Loucy (cell line): ENCODE data around the gene MCF2L.

Experiments used
- H2AFZ ChIP-seq: fragments of 200-600 bp; sonication (generic); 2 replicates; pipeline ENCODE4 v1.6.0; 2016; ENCODE audit warnings: antibody characterized with exemption, mild to moderate bottlenecking, low read length, moderate library complexity
- H3F3A ChIP-seq: fragments of 200-600 bp; 2 replicates; pipeline ENCODE4 v1.6.0; 2016; ENCODE audit warnings: antibody characterized with exemption, low read depth, mild to moderate bottlenecking
- H3K27me3 ChIP-seq: fragments of 200-600 bp; sonication (generic); 2 replicates; pipeline ENCODE4 v1.6.1; 2014; ENCODE audit warnings: low read length, mild to moderate bottlenecking; ENCODE audit not compliant: insufficient read depth, poor library complexity, severe bottlenecking
- H3K36me3 ChIP-seq: fragments of 200-600 bp; sonication (generic); 2 replicates; pipeline ENCODE4 v1.6.1; 2016; ENCODE audit warnings: low read length; ENCODE audit not compliant: insufficient read depth
- H3K4me1 ChIP-seq: fragments of 200-600 bp; sonication (generic); 2 replicates; pipeline ENCODE4 v1.5.1; 2014; ENCODE audit warnings: low read length, mild to moderate bottlenecking; ENCODE audit not compliant: insufficient read depth, poor library complexity, severe bottlenecking
- H3K4me2 ChIP-seq: fragments of 200-600 bp; sonication (generic); 2 replicates; pipeline ENCODE4 v1.6.0; 2014; ENCODE audit warnings: antibody characterized with exemption, low read length, low read depth, mild to moderate bottlenecking; ENCODE audit not compliant: poor library complexity, severe bottlenecking
- H3K4me3 ChIP-seq: fragments of 200-600 bp; sonication (generic); 2 replicates; pipeline ENCODE4 v1.5.1; 2014; ENCODE audit warnings: low read length, mild to moderate bottlenecking, mixed read lengths; ENCODE audit not compliant: poor library complexity, severe bottlenecking
- H3K79me2 ChIP-seq: fragments of 200-600 bp; sonication (generic); 2 replicates; pipeline ENCODE4 v1.6.1; 2014; ENCODE audit warnings: low read length; ENCODE audit not compliant: insufficient read depth
- H3K9ac ChIP-seq: fragments of 200-600 bp; sonication (generic); 2 replicates; pipeline ENCODE4 v1.6.0; 2014; ENCODE audit warnings: mild to moderate bottlenecking, low read depth, low read length, moderate library complexity; ENCODE audit not compliant: poor library complexity, severe bottlenecking
- H3K9me2 ChIP-seq: fragments of 200-600 bp; sonication (generic); replicated peaks from 2 replicates; pipeline ENCODE4 v1.6.1; 2016; ENCODE audit warnings: low read depth, low read length, mixed read lengths
- H3K9me3 ChIP-seq: fragments of 200-600 bp; sonication (generic); 2 replicates; pipeline ENCODE4 v1.6.1; 2014; ENCODE audit warnings: mild to moderate bottlenecking, antibody characterized with exemption, low read length, low read depth; ENCODE audit not compliant: insufficient read depth
- H4K20me1 ChIP-seq: fragments of 200-600 bp; sonication (generic); 2 replicates; pipeline ENCODE4 v1.6.0; 2014; ENCODE audit warnings: antibody characterized with exemption, low read length, mild to moderate bottlenecking; ENCODE audit not compliant: insufficient read depth, poor library complexity, severe bottlenecking
- CTCF ChIP-seq: fragments of 200-600 bp; sonication (generic); conservative IDR thresholded peaks from 2 replicates; pipeline ENCODE4 v1.5.1; 2014; ENCODE audit warnings: mild to moderate bottlenecking, antibody characterized with exemption, low read length
- EZH2phosphoT487 ChIP-seq: fragments of 200-600 bp; IDR thresholded peaks from 2 replicates; pipeline ENCODE4 v1.6.1; 2018; ENCODE audit warnings: antibody characterized with exemption, mild to moderate bottlenecking, moderate library complexity, borderline replicate concordance

MCF2L gene

DNA sequence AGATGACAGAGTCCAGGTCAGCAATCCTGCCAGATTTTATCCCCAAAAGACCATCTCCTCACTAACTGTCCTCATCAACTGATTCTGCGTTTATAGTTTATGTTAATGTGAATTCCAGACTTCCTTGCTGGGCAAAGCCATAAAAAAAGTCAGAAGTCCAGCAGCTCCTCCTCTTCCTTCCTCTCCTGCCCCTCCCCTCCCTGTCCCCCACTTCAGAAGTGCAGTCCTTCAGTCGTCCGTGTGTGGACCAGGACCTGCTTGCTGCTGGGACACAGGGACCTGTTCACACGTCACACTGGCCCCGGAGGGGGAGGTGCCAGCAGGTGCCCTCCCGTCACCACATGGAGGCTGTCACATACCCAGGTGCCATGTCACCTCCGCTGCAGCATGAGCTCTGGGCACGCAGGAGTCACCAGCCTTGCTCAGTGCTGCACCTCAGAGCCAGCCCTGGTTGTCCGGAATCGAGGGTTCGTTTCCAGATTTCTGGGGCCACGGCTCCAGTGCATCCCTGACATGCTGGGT lies 4.0 kb upstream of the MCF2L start:
- H3K4me3 ChIP-seq = no peak overlapping the region
- H2AFZ ChIP-seq = no peak overlapping the region
- no peak overlapping the region for H3K4me2 ChIP-seq
- H3K9me2 ChIP-seq = no peaks in the 10 kb centered on the region
- H3K4me1 ChIP-seq = peaks cover 17% of the 10 kb centered on the region
- H4K20me1 ChIP-seq = no peaks in the 10 kb centered on the region
- H3K36me3 ChIP-seq = no peaks in the 10 kb centered on the region
- H3K9ac ChIP-seq = no peak overlapping the region
- H3K79me2 ChIP-seq = no peaks in the 10 kb centered on the region
- no peaks in the 10 kb centered on the region for H3K9me3 ChIP-seq
- TF ChIP-seq CTCF = no peak
- no peak for TF ChIP-seq EZH2phosphoT487
- peaks cover 6% of the 10 kb centered on the region for H3K27me3 ChIP-seq
- H3F3A ChIP-seq = no peaks in the 10 kb centered on the region

- no peak overlapping the region for H3K9ac ChIP-seq
- H3K9me3 ChIP-seq = no peaks in the 10 kb centered on the region
- no peak for TF ChIP-seq EZH2phosphoT487
- no peaks in the 10 kb centered on the region for H3K36me3 ChIP-seq
- H3K79me2 ChIP-seq = no peaks in the 10 kb centered on the region
- no peaks in the 10 kb centered on the region for H3K9me2 ChIP-seq
- H3K4me1 ChIP-seq = peaks cover 17% of the 10 kb centered on the region
- peaks cover 8% of the 10 kb centered on the region for H3K27me3 ChIP-seq
- no peak overlapping the region for H2AFZ ChIP-seq
- H4K20me1 ChIP-seq = no peaks in the 10 kb centered on the region
- no peaks in the 10 kb centered on the region for H3F3A ChIP-seq
- no peak overlapping the region for H3K4me2 ChIP-seq
- no peak overlapping the region for H3K4me3 ChIP-seq
Observed at GRCh38 chr13:112965573-112966115, 3.4 kb upstream of the MCF2L start.

- H3K27me3 ChIP-seq = peaks cover 8% of the 10 kb centered on the region
- TF ChIP-seq EZH2phosphoT487 (no peak), CTCF (no peak)
Observed at GRCh38 chr13:112966776-112967175, 2.2 kb upstream of the MCF2L start.

More at GRCh38 chr13:112966776-112967175, 2.2 kb upstream of the MCF2L start:
- Histone ChIP-seq H3K79me2 (no peaks in the 10 kb centered on the region), H3K9ac (no peak overlapping the region), H4K20me1 (no peaks in the 10 kb centered on the region), H3K4me3 (no peak overlapping the region), H3K4me2 (no peak overlapping the region), H3K36me3 (no peaks in the 10 kb centered on the region), H3F3A (no peaks in the 10 kb centered on the region), H3K9me3 (no peaks in the 10 kb centered on the region; the same call in 1 of the 2 replicates), H2AFZ (no peak overlapping the region), H3K9me2 (no peaks in the 10 kb centered on the region), H3K4me1 (peaks cover 17% of the 10 kb centered on the region)
